Osteoblast (primary cell): ENCODE measurements around the gene TMEM140. TPM values are rescaled to one million over a fixed set of nuclear protein-coding genes. Genes with fewer than 3 reads are reported as not detected.

ENCODE experiments used
- DNase-seq: peaks from one replicate; pipeline ENCODE4 v3.0.0; 2011; ENCODE audit warnings: low spot score, mixed read lengths; ENCODE audit not compliant: insufficient read length; ENCODE audit errors: missing footprints
- H2AFZ ChIP-seq: 2 replicates; pipeline ENCODE4 v1.6.0; 2011; ENCODE audit warnings: mild to moderate bottlenecking, low read length
- H3K27ac ChIP-seq: 2 replicates; pipeline ENCODE4 v1.5.1; 2011; ENCODE audit warnings: mild to moderate bottlenecking, low read depth, low read length, moderate library complexity
- H3K27me3 ChIP-seq: 2 replicates; pipeline ENCODE4 v1.6.0; 2012; ENCODE audit warnings: mild to moderate bottlenecking, control low read depth, inconsistent platforms, low read length, moderate library complexity; ENCODE audit not compliant: insufficient read depth
- H3K36me3 ChIP-seq: 2 replicates; pipeline ENCODE4 v1.5.1; 2011; ENCODE audit warnings: mild to moderate bottlenecking, low read length, control low read depth, moderate library complexity; ENCODE audit not compliant: insufficient read depth
- H3K4me1 ChIP-seq: 2 replicates; pipeline ENCODE4 v1.5.1; 2011; ENCODE audit warnings: mild to moderate bottlenecking, low read length, control low read depth, moderate library complexity; ENCODE audit not compliant: insufficient read depth
- H3K4me2 ChIP-seq: 2 replicates; pipeline ENCODE4 v1.6.0; 2011; ENCODE audit warnings: mild to moderate bottlenecking, low read length; ENCODE audit not compliant: insufficient read depth
- H3K4me3 ChIP-seq: fragments of 200-600 bp; sonication (generic); 3 replicates; pipeline ENCODE4 v1.5.1; 2012; ENCODE audit warnings: mild to moderate bottlenecking, low read length, inconsistent platforms; ENCODE audit not compliant: insufficient read depth
- H3K79me2 ChIP-seq: 2 replicates; pipeline ENCODE4 v1.6.0; 2012; ENCODE audit warnings: mild to moderate bottlenecking, low read length, control low read depth, inconsistent platforms; ENCODE audit not compliant: insufficient read depth
- H3K9me3 ChIP-seq: 2 replicates; pipeline ENCODE4 v1.5.1; 2011; ENCODE audit warnings: low read depth, low read length, control low read depth
- H4K20me1 ChIP-seq: 2 replicates; pipeline ENCODE4 v1.6.0; 2012; ENCODE audit warnings: mild to moderate bottlenecking, low read length, control low read depth; ENCODE audit not compliant: insufficient read depth
- CTCF ChIP-seq: IDR thresholded peaks from 2 replicates; pipeline ENCODE4 v1.5.1; 2011; ENCODE audit warnings: mild to moderate bottlenecking, low read depth, low read length, moderate library complexity; ENCODE audit errors: extremely low read depth
- total RNA-seq: library from RNA; depleted of rRNA; stranded (reverse); fragments of >200 nt; gene quantifications from 2 replicates; pipeline ENCODE4 v1.2.3, GENCODE V29; 2012

Gene TMEM140
- total RNA-seq, 1 donor, result 14.1 TPM

GRCh38 chr7:135188298-135188984 lies 40.6 kb downstream of the TMEM140 start:
- Histone ChIP-seq H3K36me3 (peaks cover 32% of the 10 kb centered on the region), H2AFZ (no peak overlapping the region), H3K9me3 (peaks cover 2% of the 10 kb centered on the region), H3K79me2 (no peaks in the 10 kb centered on the region), H3K27me3 (no peaks in the 10 kb centered on the region), H3K4me3 (no peak overlapping the region), H4K20me1 (no peaks in the 10 kb centered on the region), H3K27ac (no peak overlapping the region), H3K4me1 (no peaks in the 10 kb centered on the region), H3K4me2 (no peak overlapping the region)
- no peak for TF ChIP-seq CTCF
- no peak for DNase-seq

GRCh38 chr7:135189221-135189662 lies 41.4 kb downstream of the TMEM140 start:
- no peak for DNase-seq
- peaks cover 31% of the 10 kb centered on the region for H3K36me3 ChIP-seq

GRCh38 chr7:135189961-135190360 lies 42.1 kb downstream of the TMEM140 start:
- no peak overlapping the region for H3K4me3 ChIP-seq
- no peaks in the 10 kb centered on the region for H4K20me1 ChIP-seq
- H3K27ac ChIP-seq, result no peak overlapping the region
- DNase-seq, result no peak
- no peak for TF ChIP-seq CTCF
- H3K9me3 ChIP-seq, result no peaks in the 10 kb centered on the region
- peaks cover 31% of the 10 kb centered on the region for H3K36me3 ChIP-seq
- no peaks in the 10 kb centered on the region for H3K27me3 ChIP-seq
- no peak overlapping the region for H3K4me2 ChIP-seq
- no peaks in the 10 kb centered on the region for H3K79me2 ChIP-seq
- H2AFZ ChIP-seq, result no peak overlapping the region
- H3K4me1 ChIP-seq, result peaks cover 6% of the 10 kb centered on the region

More at GRCh38 chr7:135189221-135189662, 41.4 kb downstream of the TMEM140 start:
- no peak overlapping the region for H3K4me3 ChIP-seq
- H3K4me2 ChIP-seq, result no peak overlapping the region
- TF ChIP-seq CTCF, result no peak
- H3K27ac ChIP-seq, result no peak overlapping the region
- H4K20me1 ChIP-seq, result no peaks in the 10 kb centered on the region
- no peaks in the 10 kb centered on the region for H3K27me3 ChIP-seq
- H2AFZ ChIP-seq, result no peak overlapping the region
- H3K79me2 ChIP-seq, result no peaks in the 10 kb centered on the region
- H3K9me3 ChIP-seq, result no peaks in the 10 kb centered on the region
- no peaks in the 10 kb centered on the region for H3K4me1 ChIP-seq

GRCh38 chr7:135190703-135191102 lies 42.8 kb downstream of the TMEM140 start:
- no peaks in the 10 kb centered on the region for H3K9me3 ChIP-seq
- no peaks in the 10 kb centered on the region for H4K20me1 ChIP-seq
- H3K4me2 ChIP-seq, result no peak overlapping the region
- peaks cover 34% of the 10 kb centered on the region for H3K36me3 ChIP-seq
- H3K27ac ChIP-seq, result no peak overlapping the region
- H2AFZ ChIP-seq, result no peak overlapping the region
- no peaks in the 10 kb centered on the region for H3K79me2 ChIP-seq
- H3K4me1 ChIP-seq, result peaks cover 6% of the 10 kb centered on the region
- no peaks in the 10 kb centered on the region for H3K27me3 ChIP-seq
- DNase-seq, result no peak
- H3K4me3 ChIP-seq, result no peak overlapping the region
- TF ChIP-seq CTCF, result no peak
